IgD-negative memory B cell (primary cell): ENCODE data around the gene SIT1. TPM values are rescaled to one million over a fixed set of nuclear protein-coding genes. Genes with fewer than 3 reads are reported as not detected.

Experiments
- H3K27ac Mint-ChIP-seq, 3 donors: one replicate each; pipeline ENCODE4 v1.8.0; 2020 to 2022; ENCODE audit warnings: mild to moderate bottlenecking in 3 of 3, mixed read lengths in 3 of 3, moderate library complexity in 1 of 3
- H3K27me3 Mint-ChIP-seq: one replicate; pipeline ENCODE4 v1.8.0; 2021; ENCODE audit warnings: mixed read lengths
- H3K36me3 Mint-ChIP-seq: one replicate; pipeline ENCODE4 v1.8.0; 2020; ENCODE audit warnings: mild to moderate bottlenecking, mixed read lengths
- H3K4me1 Mint-ChIP-seq, 3 donors: one replicate each; pipeline ENCODE4 v1.8.0; 2020 to 2022; ENCODE audit warnings: mixed read lengths in 3 of 3, mild to moderate bottlenecking in 1 of 3
- H3K4me3 Mint-ChIP-seq, 4 donors: one replicate each; pipeline ENCODE4 v1.8.0; 2020 to 2022; ENCODE audit warnings: mild to moderate bottlenecking in 4 of 4, mixed read lengths in 4 of 4, moderate library complexity in 3 of 4
- H3K9me3 Mint-ChIP-seq, 3 donors: one replicate each; pipeline ENCODE4 v1.8.0; 2020 to 2021; ENCODE audit warnings: mixed read lengths in 3 of 3, mild to moderate bottlenecking in 1 of 3
- polyA plus RNA-seq: library from polyadenylated mRNA; unstranded; fragments of 300-500 nt; fragmentation: Illumina TruSeq; gene quantifications from one replicate; pipeline ENCODE4 v1.2.3, GENCODE V29; 2021

The SIT1 gene
- polyA plus RNA-seq, 1 donor from 2014 or later, result 188 TPM

DNA sequence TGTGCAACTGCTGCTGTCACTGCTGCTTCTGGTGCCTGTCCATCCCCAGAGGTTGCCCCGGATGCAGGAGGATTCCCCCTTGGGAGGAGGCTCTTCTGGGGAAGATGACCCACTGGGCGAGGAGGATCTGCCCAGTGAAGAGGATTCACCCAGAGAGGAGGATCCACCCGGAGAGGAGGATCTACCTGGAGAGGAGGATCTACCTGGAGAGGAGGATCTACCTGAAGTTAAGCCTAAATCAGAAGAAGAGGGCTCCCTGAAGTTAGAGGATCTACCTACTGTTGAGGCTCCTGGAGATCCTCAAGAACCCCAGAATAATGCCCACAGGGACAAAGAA, 23.3 kb upstream of the SIT1 start:
- peaks cover 0 to 1% (median 0%) of the 10 kb centered on the region in 3 donors for H3K9me3 Mint-ChIP-seq
- peaks cover 6 to 7% (median 7%) of the 10 kb centered on the region in 3 donors for H3K4me1 Mint-ChIP-seq
- peaks cover 3% of the 10 kb centered on the region for H3K36me3 Mint-ChIP-seq
- no peak overlapping the region for H3K27ac Mint-ChIP-seq
- peaks cover 12% of the 10 kb centered on the region for H3K27me3 Mint-ChIP-seq
- H3K4me3 Mint-ChIP-seq, result no peak overlapping the region

- Mint-ChIP-seq H3K4me3 (peak within 1 kb of the TSS in 3 of 4 donors; percentile 6 to 76 (median 33)), H3K27me3 (peaks cover 12% of the 10 kb centered on the region), H3K36me3 (peaks cover 3% of the 10 kb centered on the region), H3K27ac (peak within 1 kb of the TSS in 1 of 3 donors; percentile 24), H3K4me1 (peaks cover 6 to 7% (median 6%) of the 10 kb centered on the region in 3 donors), H3K9me3 (peaks cover 0 to 1% (median 0%) of the 10 kb centered on the region in 3 donors)
Measured at GRCh38 chr9:35673132-35674024, 22.6 kb upstream of the SIT1 start, which contains the start of gene CA9. CA9 (plus strand) TSS chr9:35673928; CDS start chr9:35673960, 32 bp downstream.

GRCh38 chr9:35669331-35670145, 18.8 kb upstream of the SIT1 start:
- Mint-ChIP-seq H3K4me3 (no peak overlapping the region), H3K36me3 (no peaks in the 10 kb centered on the region), H3K4me1 (peaks cover 14 to 19% (median 15%) of the 10 kb centered on the region in 3 donors), H3K27ac (no peak overlapping the region), H3K9me3 (peaks cover 0 to 1% (median 0%) of the 10 kb centered on the region in 3 donors), H3K27me3 (peaks cover 1% of the 10 kb centered on the region)

- Mint-ChIP-seq H3K27me3 (no peaks in the 10 kb centered on the region), H3K4me3 (no peak overlapping the region), H3K36me3 (no peaks in the 10 kb centered on the region), H3K9me3 (no peaks in the 10 kb centered on the region), H3K4me1 (peaks cover 17 to 19% (median 19%) of the 10 kb centered on the region in 3 donors), H3K27ac (no peak overlapping the region)
Measured at GRCh38 chr9:35667939-35668338, 17.2 kb upstream of the SIT1 start.

DNA sequence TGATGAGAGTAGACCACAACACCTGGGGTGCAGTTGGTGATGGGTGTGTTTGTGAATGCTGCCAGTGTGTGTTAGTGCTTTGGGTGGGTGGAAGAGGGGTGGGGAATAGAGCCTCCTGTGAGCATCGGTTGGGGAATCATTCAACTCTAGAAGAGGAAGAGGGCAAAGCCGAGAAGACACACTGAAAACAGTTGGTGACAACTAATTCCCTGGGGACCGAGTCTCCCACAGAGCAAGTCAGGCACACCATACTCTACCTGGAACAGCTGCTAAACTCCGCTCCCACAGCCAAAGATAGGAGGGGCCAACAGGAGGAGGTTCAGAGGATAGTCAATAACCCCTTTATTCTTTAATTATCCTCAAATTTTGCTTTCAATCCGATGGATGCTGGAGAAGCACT, 15.8 kb upstream of the SIT1 start:
- Mint-ChIP-seq H3K9me3 (no peaks in the 10 kb centered on the region), H3K27me3 (no peaks in the 10 kb centered on the region), H3K36me3 (no peaks in the 10 kb centered on the region), H3K4me3 (peak overlapping the region in 3 of 4 donors; percentile 13 to 56 (median 41)), H3K27ac (no peak overlapping the region), H3K4me1 (peaks cover 23 to 33% (median 33%) of the 10 kb centered on the region in 3 donors)

GRCh38 chr9:35666045-35666444, 15.3 kb upstream of the SIT1 start:
- Mint-ChIP-seq H3K4me1 (peaks cover 23 to 36% (median 33%) of the 10 kb centered on the region in 3 donors), H3K27me3 (no peaks in the 10 kb centered on the region), H3K4me3 (peak overlapping the region in 3 of 4 donors; percentile 13 to 94 (median 41)), H3K36me3 (no peaks in the 10 kb centered on the region), H3K9me3 (no peaks in the 10 kb centered on the region), H3K27ac (no peak overlapping the region)

- H3K4me1 Mint-ChIP-seq, result peaks cover 23 to 42% (median 34%) of the 10 kb centered on the region in 3 donors
- H3K9me3 Mint-ChIP-seq, result no peaks in the 10 kb centered on the region
- no peaks in the 10 kb centered on the region for H3K27me3 Mint-ChIP-seq
- H3K27ac Mint-ChIP-seq, result peak overlapping the region in 2 of 3 donors; percentile 8 to 36
- H3K4me3 Mint-ChIP-seq, result peak overlapping the region; percentile 77 to 94 (median 88)
- H3K36me3 Mint-ChIP-seq, result no peaks in the 10 kb centered on the region
Measured at GRCh38 chr9:35665471-35665818, 14.7 kb upstream of the SIT1 start.

DNA sequence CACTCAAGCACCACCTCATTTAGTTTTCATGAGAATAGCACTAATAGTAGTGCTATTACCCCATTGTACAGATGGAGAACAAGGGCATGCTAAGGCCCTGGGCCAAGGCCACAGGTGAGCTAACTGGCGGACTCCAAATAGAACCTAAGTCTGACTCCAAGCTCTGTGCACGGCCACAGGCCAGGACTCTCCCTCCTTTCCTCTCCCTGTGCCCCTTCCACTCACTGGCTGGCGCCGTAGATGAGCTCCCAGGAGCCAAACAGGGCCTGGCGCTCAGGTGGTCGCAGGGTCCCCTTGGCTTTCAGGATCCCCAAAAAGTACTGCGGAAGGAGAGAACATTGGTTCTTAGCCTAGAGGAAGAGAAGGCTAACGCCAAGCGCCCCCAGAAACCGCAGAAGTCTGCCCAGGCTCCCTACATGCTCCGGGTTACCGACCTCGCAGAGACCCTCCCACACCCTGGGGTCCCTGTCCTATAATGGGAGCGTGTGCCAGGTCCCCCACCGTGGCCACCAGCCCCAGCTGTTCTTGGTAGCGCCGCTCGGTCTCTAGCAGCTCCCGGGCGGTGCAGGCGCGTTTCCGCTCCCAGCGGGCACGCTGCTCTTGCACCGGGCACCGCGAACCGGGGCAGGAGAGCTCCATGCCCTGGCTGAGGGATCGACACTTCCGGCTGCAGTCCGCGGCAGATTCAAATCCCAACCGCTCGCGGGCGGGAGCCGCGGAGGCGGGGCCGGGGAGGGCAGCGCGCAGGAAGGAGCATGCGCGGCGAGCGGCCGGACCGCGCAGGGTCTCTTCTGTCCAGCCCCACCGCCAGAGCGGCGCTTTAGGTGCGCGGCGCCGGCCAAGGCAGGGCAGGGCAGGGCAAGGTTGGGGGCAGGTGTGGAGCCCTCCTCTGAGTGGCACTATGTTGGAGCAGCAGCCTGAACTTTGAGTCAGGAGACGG, 14.1 kb upstream of the SIT1 start, which contains the start of gene ARHGEF39:
TSS of gene ARHGEF39 (minus strand) at position 665 of the 940 bp plus-strand sequence. CDS start at position 639, 26 bp downstream.
- Mint-ChIP-seq H3K27me3 (no peaks in the 10 kb centered on the region), H3K4me1 (peaks cover 23 to 48% (median 40%) of the 10 kb centered on the region in 3 donors), H3K9me3 (no peaks in the 10 kb centered on the region), H3K4me3 (peak within 1 kb of the TSS; percentile 77 to 94 (median 88)), H3K36me3 (peaks cover 2% of the 10 kb centered on the region), H3K27ac (peak within 1 kb of the TSS; percentile 17 to 73 (median 36))

GRCh38 chr9:35662437-35662836, 11.7 kb upstream of the SIT1 start:
- H3K9me3 Mint-ChIP-seq, result peaks cover 0 to 2% (median 0%) of the 10 kb centered on the region in 3 donors
- H3K27me3 Mint-ChIP-seq, result peaks cover 2% of the 10 kb centered on the region
- H3K4me3 Mint-ChIP-seq, result peak overlapping the region in 3 of 4 donors; percentile 25 to 85 (median 57)
- peaks cover 2% of the 10 kb centered on the region for H3K36me3 Mint-ChIP-seq
- peaks cover 39 to 61% (median 56%) of the 10 kb centered on the region in 3 donors for H3K4me1 Mint-ChIP-seq
- peak overlapping the region; percentile 87 to 97 (median 94) for H3K27ac Mint-ChIP-seq

- peak overlapping the region; percentile 87 to 97 (median 94) for H3K27ac Mint-ChIP-seq
- peak overlapping the region; percentile 21 to 89 (median 86) for H3K4me3 Mint-ChIP-seq
- peaks cover 45 to 64% (median 60%) of the 10 kb centered on the region in 3 donors for H3K4me1 Mint-ChIP-seq
- H3K27me3 Mint-ChIP-seq, result peaks cover 2% of the 10 kb centered on the region
- peaks cover 2% of the 10 kb centered on the region for H3K36me3 Mint-ChIP-seq
- peaks cover 0 to 5% (median 0%) of the 10 kb centered on the region in 3 donors for H3K9me3 Mint-ChIP-seq
Measured at GRCh38 chr9:35661756-35662350, 11.1 kb upstream of the SIT1 start.

DNA sequence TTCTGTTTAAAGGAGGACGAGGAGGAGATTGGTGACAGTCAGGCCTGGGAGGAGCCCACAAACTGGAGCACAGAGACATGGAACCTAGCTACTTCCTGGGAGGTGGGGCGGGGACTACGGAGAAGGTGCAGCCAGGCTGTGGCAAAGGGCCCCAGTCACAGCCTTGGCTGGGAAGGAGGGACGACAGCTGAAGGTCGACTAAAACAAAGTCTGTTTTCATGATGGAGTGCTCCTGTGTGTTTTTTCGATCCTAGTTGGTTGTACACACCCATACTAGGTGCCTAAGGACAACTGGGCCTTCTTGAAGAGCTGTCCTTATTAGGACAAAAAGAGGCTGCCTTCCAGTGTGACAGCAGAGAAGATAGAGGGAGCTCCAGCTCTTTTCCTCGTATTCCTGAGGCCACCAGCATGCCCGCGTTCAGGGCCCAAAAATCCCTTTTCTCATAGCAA, 10.3 kb upstream of the SIT1 start:
- Mint-ChIP-seq H3K4me3 (peak overlapping the region in 3 of 4 donors; percentile 36 to 68 (median 59)), H3K9me3 (peaks cover 0 to 5% (median 0%) of the 10 kb centered on the region in 3 donors), H3K27ac (peak overlapping the region; percentile 73 to 100 (median 99)), H3K4me1 (peaks cover 46 to 65% (median 58%) of the 10 kb centered on the region in 3 donors), H3K36me3 (peaks cover 2% of the 10 kb centered on the region), H3K27me3 (peaks cover 2% of the 10 kb centered on the region)

DNA sequence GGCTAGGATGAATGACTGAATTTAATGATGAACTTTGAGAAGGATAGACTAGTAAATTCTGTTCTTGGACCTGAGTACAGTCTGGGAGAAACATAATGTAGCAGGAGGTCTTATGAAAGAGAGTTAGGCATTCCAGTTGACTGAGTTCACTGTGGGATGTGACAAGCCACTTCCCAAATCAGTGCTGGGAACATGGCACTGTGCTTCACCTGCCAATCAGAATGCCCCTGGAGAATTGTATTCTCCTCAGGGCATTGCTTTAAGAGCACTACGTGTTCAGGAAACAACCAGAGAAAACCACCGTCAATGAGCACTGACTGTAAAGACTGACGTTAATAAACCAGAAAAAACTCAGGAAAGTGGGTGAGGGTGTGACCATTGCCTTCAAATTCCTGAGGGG, 8.6 kb upstream of the SIT1 start:
- Mint-ChIP-seq H3K36me3 (peaks cover 2% of the 10 kb centered on the region), H3K27me3 (peaks cover 2% of the 10 kb centered on the region), H3K4me3 (peak overlapping the region; percentile 87 to 95 (median 92)), H3K27ac (peak overlapping the region; percentile 99 to 100 (median 100)), H3K9me3 (peaks cover 0 to 5% (median 0%) of the 10 kb centered on the region in 3 donors), H3K4me1 (peaks cover 41 to 66% (median 53%) of the 10 kb centered on the region in 3 donors)

GRCh38 chr9:35658968-35659220, 8.2 kb upstream of the SIT1 start:
- peaks cover 0 to 5% (median 0%) of the 10 kb centered on the region in 3 donors for H3K9me3 Mint-ChIP-seq
- H3K36me3 Mint-ChIP-seq, result peaks cover 2% of the 10 kb centered on the region
- peak overlapping the region; percentile 99 to 100 (median 100) for H3K27ac Mint-ChIP-seq
- H3K4me1 Mint-ChIP-seq, result peaks cover 39 to 67% (median 53%) of the 10 kb centered on the region in 3 donors
- H3K4me3 Mint-ChIP-seq, result peak overlapping the region; percentile 87 to 95 (median 92)
- H3K27me3 Mint-ChIP-seq, result peaks cover 2% of the 10 kb centered on the region
